NCI-H2029 (cell line): ENCODE results near the gene TNFRSF19.
"Not testable (repeated sequence)": the region's sequence is repeated elsewhere in the genome, so short reads cannot be mapped to it uniquely, and the experiment has no call there.

Source experiments
- DNase-seq: peaks from one replicate; lab custom pipeline; 2025; lab: John Stamatoyannopoulos, UW

Gene TNFRSF19

DNA sequence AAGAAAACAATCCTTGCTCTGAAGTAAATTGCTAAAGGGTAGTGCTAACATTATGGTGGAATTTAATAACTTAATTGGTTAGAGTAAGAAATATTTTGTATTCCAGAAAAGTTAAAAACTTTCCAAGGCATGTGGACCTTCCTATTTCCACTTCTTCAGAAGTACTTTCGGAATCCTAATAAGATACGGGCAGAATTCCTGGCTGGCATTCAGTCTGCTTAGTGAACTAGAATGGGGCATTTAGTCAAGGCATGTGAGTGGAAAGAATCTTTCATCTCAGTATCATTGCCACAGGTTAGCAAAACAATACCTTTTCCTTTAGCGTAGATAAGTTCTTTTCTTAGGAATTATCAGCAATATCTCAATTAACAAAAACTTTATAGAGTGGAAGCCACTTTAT, 85.1 kb downstream of the TNFRSF19 start:
- no peak for DNase-seq

GRCh38 chr13:23656637-23657371, 86.6 kb downstream of the TNFRSF19 start:
- no peak for DNase-seq

DNA sequence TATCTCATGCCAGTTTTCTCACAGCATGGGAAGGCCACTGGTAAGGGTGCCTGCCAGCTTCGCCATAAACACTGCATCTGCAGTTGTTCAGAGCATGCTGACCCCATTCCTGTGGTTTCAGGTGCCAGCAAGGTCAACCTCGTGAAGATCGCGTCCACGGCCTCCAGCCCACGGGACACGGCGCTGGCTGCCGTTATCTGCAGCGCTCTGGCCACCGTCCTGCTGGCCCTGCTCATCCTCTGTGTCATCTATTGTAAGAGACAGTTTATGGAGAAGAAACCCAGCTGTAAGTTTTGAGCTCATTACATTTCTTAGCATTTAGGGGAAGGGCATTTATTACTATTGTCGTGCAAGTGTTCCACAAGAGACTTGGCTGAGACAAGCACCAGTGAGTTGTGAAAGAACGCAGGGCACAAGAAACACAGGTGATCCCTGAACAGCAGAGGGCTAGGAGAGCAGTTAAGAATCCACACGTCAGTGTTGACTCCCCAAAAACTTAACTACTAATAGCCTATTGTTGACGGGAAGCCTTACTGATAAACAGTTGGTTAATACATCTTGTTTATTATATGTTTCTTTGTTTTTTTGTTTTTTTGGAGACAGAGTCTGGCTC, 88.8 kb downstream of the TNFRSF19 start:
- DNase-seq, result no peak

- no peak for DNase-seq
Observed at GRCh38 chr13:23660249-23660648, 90.0 kb downstream of the TNFRSF19 start.

- no peak for DNase-seq
Observed at GRCh38 chr13:23666582-23666981, 96.4 kb downstream of the TNFRSF19 start.

DNA sequence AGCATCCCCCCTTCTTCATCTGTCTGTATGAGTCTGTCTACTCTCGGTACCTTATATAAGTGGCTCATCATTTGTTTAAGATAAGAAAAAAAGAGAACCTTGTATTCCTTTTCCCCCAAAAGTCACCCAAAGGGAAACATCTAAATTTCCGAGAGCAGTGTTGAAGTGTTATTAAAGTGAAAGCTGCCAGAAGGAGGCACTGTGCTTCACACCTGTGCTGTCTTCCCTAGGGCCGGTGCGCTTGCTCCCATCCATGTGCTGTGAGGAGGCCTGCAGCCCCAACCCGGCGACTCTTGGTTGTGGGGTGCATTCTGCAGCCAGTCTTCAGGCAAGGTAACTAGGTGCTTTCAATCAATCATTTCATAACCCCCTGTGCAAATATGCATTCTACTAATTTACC, 97.5 kb downstream of the TNFRSF19 start:
- DNase-seq, result no peak

- DNase-seq, result no peak
Observed at GRCh38 chr13:23668562-23668961, 98.3 kb downstream of the TNFRSF19 start.

DNA sequence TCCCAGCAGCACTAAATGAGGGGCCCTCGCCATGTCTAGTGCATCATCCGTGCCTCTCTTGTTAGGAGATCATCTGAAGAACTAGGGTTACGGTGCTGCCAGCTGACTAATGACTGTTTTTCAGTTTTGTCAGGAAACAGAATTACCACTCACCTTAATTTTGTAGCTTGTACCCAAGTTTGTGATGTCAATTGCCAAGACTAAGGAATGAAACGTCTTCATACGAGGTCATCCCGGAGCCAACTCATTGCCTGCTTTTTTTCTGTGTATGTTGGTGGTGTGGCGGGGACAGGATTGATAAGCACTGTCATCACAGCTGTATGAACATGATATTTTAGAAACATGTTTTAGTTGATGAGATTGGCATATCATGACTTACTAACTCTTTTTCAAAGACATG, 100.6 kb downstream of the TNFRSF19 start:
- no peak for DNase-seq

DNA sequence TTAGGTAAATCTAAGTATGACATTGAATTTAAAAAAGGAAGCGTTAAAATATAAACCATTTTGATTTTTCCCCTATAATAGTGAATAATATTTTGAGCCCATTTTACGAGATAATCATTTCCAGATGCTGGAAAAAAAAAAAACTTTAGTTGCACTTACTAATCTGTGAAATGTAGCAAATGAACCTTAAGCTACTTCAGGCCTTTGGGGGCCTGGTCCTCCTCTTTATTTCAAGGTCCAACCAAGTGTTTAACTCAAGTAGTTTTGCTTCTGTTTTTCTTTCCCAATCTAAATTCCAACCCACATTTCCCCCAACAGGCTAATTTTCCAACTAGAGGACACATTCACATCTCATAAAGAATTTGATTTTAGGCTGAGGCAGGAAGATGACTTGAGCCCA, 101.2 kb downstream of the TNFRSF19 start:
- DNase-seq, result no peak

GRCh38 chr13:23671897-23672296, 101.7 kb downstream of the TNFRSF19 start:
- DNase-seq, result no peak

GRCh38 chr13:23672616-23673015, 102.4 kb downstream of the TNFRSF19 start:
- DNase-seq, result no peak

GRCh38 chr13:23673354-23673753, 103.1 kb downstream of the TNFRSF19 start:
- DNase-seq, result no peak

GRCh38 chr13:23673867-23674605, 103.8 kb downstream of the TNFRSF19 start:
- no peak for DNase-seq

- no peak for DNase-seq
Observed at GRCh38 chr13:23674795-23675640, 104.8 kb downstream of the TNFRSF19 start.

DNA sequence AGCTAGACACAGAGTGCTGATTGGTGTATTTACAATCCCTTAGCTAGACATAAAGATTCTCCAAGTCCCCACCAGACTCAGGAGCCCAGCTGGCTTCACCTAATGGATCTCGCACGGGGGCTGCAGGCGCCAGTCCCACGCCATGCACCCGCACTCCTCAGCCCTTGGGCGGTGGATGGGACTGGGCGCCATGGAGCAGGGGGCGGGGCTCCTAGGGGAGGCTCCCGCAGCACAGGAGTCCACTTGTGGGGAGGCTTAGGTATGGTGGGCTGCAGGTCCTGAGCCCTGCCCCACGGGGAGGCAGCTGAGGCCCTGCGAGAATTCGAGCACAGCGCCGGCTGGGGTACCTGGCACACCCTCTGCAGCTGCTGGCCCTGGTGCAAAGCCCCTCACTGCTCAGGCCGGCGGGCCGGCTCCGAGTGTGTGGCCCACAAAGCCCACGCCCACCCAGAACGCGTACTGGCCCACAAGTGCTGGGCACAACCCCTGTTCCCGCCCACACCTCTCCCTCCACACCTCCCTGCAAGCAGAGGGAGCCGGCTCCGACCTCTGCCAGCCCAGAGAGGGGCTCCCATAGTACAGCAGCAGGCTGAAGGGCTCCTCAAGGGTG, 107.6 kb downstream of the TNFRSF19 start:
- not testable (repeated sequence) for DNase-seq

DNA sequence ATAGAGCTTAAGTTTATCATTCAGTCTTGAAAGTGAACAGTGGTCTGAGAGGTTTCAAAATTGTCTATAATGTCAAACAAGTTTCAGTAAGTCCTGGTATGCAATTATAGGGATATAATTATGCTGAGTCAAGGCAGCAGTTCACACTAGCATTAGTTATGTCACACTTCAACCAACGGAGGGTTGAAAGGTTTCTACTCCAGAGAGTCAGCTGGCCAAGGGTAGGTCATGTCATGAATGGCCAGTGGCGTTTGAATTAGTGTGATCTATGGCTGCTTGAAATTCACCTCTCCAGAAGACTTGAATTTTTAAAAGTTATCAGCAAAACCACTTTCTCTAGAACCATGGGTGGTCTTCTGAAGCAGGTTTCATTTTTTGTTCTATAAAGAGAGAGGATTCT, 108.6 kb downstream of the TNFRSF19 start:
- DNase-seq, result no peak

- DNase-seq, result no peak
Observed at GRCh38 chr13:23679220-23679619, 109.0 kb downstream of the TNFRSF19 start.

DNA sequence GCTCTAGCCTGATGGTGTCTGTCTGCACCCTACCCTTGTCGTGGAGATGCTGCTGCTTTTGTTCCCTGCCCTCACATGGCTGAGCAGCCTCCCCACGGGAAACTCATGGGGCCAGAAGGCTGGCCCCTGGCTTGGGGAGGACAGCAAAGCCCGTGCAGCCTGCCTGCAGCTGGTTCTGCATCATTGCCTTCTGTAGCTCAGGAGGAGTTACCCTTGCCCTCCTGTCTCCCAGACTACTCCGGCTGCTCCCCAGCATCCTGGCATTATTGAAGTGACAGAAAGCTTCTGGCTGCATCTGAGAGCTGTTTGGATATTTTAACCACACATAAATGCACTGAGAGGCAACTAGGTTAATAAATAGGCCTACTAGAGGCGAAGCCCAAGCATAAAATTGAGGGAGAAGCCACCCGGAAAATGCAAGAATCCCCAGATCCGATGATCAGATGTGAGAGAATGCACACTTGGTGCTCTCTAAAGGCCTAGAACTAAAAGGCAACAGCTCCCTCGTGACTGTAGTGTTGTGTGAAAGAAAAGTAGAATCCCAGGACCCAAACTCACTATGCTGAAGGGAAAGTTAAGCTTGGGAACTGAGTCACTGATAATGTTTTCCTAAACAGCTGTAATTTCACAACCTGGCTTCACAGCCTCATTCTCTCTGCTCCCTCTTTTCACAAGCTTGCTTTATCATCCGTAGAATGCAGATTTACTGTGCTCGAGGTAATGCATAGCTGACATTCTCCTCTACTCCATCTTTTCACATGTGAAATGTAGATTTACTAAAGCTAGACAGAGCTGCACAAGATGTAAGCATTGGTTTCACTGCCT, 110.8 kb downstream of the TNFRSF19 start:
- DNase-seq, result no peak

- DNase-seq, result no peak
Observed at GRCh38 chr13:23683084-23683483, 112.9 kb downstream of the TNFRSF19 start.

GRCh38 chr13:23684647-23685046, 114.4 kb downstream of the TNFRSF19 start:
- DNase-seq, result no peak

DNA sequence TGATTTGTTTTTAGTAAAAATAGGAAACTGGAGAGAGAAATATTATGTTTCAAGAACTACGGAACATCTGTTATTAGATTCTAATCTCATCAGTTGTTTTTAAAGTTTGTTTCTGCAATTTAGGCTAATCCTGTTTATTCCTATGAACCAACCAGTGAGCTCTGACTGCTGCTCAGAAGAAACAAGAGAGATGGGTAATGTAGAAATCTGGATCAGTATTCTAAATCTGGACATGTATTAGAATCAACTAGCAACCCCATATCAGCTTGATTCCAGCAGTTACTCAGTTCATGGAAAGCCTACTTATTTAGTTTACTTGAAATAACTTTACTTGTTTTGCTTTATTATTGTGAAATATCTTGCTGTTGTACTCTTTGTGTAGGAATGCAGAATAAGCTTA, 115.2 kb downstream of the TNFRSF19 start:
- DNase-seq, result no peak
